ENCODE measurements around the gene OR4N5.

The OR4N5 gene

GRCh38 chr14:20177433-20177974 lies 38.9 kb downstream of the OR4N5 start:
- H3K4me3 ChIP-seq (ENCODE audit: low read depth, low read length), result no peak overlapping the region
- no peak for DNase-seq (ENCODE audit: low read depth)

GRCh38 chr14:20179218-20179617 lies 40.6 kb downstream of the OR4N5 start:
- H3K4me3 ChIP-seq (ENCODE audit: low read depth, low read length), result no peak overlapping the region
- no peak for DNase-seq (ENCODE audit: low read depth)
- TF ChIP-seq CTCF (IDR thresholded peaks at IDR 0.05; ENCODE audit: insufficient read depth, low read depth, low read length, missing control alignments), result no peak

More at GRCh38 chr14:20177433-20177974, 38.9 kb downstream of the OR4N5 start:
- TF ChIP-seq CTCF (IDR thresholded peaks at IDR 0.05; ENCODE audit: insufficient read depth, low read depth, low read length, missing control alignments), result no peak

GRCh38 chr14:20179880-20180279 lies 41.3 kb downstream of the OR4N5 start:
- no peak overlapping the region for H3K4me3 ChIP-seq (ENCODE audit: low read depth, low read length)
- no peak for TF ChIP-seq CTCF (IDR thresholded peaks at IDR 0.05; ENCODE audit: insufficient read depth, low read depth, low read length, missing control alignments)
- no peak for DNase-seq (ENCODE audit: low read depth)

- no peak overlapping the region for H3K4me3 ChIP-seq (ENCODE audit: low read depth, low read length)
- TF ChIP-seq CTCF (IDR thresholded peaks at IDR 0.05; ENCODE audit: insufficient read depth, low read depth, low read length, missing control alignments), result no peak
- no peak for DNase-seq (ENCODE audit: low read depth)
Measured at GRCh38 chr14:20180486-20180885, 41.9 kb downstream of the OR4N5 start.

GRCh38 chr14:20184181-20184580 lies 45.6 kb downstream of the OR4N5 start:
- DNase-seq (ENCODE audit: low read depth), result no peak
- no peak for TF ChIP-seq CTCF (IDR thresholded peaks at IDR 0.05; ENCODE audit: insufficient read depth, low read depth, low read length, missing control alignments)
- H3K4me3 ChIP-seq (ENCODE audit: low read depth, low read length), result no peak overlapping the region

GRCh38 chr14:20190596-20190995 lies 52.0 kb downstream of the OR4N5 start, which contains the start of gene OR11G2:
TSS of gene OR11G2 (plus strand) at chr14:20190896. CDS start at chr14:20197438, 6,542 bp downstream.
- no peak for TF ChIP-seq CTCF (IDR thresholded peaks at IDR 0.05; ENCODE audit: insufficient read depth, low read depth, low read length, missing control alignments)
- DNase-seq (ENCODE audit: low read depth), result no peak

GRCh38 chr14:20191396-20191795 lies 52.8 kb downstream of the OR4N5 start:
- DNase-seq (ENCODE audit: low read depth), result no peak
- no peak for TF ChIP-seq CTCF (IDR thresholded peaks at IDR 0.05; ENCODE audit: insufficient read depth, low read depth, low read length, missing control alignments)
- H3K4me3 ChIP-seq (ENCODE audit: low read depth, low read length), result no peak overlapping the region

More at GRCh38 chr14:20190596-20190995, 52.0 kb downstream of the OR4N5 start, which contains the start of gene OR11G2:
- H3K4me3 ChIP-seq (ENCODE audit: low read depth, low read length), result no peak within 1 kb of the TSS
